Left renal pelvis (tissue), 4 donors: ENCODE results near the gene KCND3. TPM values are rescaled to one million over a fixed set of nuclear protein-coding genes. Genes with fewer than 3 reads are reported as not detected.

ENCODE experiments used
- DNase-seq, 4 donors: peaks; one replicate each; pipeline ENCODE4 v3.0.0-alpha.2; 2013; ENCODE audit warnings: low read depth in 4 of 4, low spot score in 3 of 4
- polyA plus RNA-seq, 4 donors: library from polyadenylated mRNA; unstranded; fragments of 120-200 nt; gene quantifications; one replicate each; pipeline ENCODE4 v1.2.1, GENCODE V29; 2013; ENCODE audit not compliant: insufficient read length in 4 of 4

KCND3 gene
- polyA plus RNA-seq, 4 donors = 1.4 to 3.5 (median 1.9) TPM

DNA sequence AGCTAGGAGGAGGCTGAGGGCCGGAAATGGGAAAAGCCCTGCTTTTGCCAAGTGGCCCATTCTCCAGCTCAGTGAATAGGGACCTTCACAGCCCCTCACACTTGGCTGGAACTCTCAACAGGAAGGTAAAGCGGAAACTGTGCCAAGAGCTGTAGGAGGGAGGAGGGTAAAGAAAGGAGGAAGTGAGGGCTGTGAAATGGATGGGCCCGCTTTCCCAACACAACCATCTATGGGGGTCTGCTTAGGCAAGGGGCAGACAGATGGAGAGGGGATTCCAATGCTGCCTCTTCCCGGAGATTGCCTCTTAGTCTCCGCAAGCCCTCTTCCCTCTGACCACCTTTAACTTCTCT lies 255.5 kb downstream of the KCND3 start:
- no peak for DNase-seq

DNA sequence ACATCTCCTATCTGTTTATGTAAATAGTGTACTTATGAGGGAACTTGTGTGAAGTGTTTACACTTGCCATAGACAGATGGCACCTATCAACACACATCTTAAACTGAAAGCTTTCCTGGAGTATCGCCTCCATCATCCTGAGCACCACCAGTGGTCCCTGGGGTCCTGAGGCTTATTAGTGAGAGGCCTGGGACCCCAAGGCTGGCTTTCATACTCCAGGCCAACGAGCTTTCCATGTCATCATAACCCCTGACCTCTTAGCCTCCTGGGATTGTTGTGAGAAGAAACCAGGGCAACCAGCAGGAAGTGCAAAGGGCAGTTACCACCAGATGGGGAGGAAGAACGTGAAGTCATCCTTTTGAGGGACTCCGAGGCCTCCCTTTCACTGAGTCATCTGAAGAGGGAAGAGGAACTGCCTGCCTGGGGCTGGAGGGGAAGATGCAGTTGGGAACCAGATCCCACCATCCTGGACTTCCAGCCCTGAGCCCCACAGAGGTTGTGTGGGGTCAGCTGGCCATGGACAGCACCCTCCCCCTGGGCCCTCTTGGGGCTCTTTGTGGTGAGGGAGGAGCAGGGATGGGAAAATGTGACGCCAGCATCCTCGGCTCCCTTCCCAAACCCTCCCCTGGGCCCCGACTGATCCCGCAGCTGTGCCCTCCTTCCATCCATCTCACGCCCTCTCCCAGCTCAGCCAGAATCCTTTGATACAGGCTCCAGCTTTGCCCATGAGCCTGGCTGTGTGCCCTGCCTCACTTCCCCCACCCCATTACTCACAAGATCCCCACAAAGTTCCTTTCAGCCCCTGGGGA lies 256.1 kb downstream of the KCND3 start:
- no peak for DNase-seq

DNA sequence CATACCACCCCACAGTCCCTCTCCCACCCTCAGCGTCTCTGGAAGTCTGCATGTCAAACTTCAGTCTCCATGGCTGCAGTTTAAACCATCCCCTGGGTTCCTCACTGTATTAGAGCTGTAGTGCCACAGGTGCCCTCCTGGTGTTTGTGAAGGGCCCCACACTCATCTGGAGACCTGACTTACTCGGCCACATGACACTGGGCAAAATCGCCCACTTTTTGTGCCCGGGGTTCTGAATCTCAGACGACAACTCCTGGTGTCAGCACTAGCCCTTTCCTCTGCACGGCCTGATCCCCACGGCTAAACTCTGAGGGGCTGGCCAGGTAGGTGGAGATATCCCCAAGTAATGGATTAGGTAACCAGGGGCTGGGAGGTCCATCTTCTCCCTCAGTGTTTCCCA lies 256.8 kb downstream of the KCND3 start:
- DNase-seq = no peak

DNA sequence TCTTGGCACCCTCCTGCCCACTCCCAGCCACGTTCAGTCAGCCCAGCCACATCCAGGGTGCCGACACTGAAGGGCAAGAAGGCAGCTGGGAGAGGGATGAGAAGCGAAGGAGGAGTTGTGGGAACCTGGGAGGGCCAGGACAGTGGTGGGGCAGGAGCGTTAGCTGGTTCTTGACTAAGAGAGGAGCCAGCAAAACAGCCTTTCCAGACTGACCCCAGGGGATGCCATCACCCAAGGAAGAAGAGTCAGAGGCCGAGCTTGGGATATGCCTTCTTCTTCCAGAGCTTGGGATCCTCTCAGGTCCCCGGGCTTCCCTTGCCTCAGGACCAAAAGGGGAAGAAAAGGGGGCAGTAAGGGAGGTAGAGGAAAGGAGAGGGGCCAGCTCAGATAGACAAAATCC lies 257.5 kb downstream of the KCND3 start:
- no peak for DNase-seq

DNA sequence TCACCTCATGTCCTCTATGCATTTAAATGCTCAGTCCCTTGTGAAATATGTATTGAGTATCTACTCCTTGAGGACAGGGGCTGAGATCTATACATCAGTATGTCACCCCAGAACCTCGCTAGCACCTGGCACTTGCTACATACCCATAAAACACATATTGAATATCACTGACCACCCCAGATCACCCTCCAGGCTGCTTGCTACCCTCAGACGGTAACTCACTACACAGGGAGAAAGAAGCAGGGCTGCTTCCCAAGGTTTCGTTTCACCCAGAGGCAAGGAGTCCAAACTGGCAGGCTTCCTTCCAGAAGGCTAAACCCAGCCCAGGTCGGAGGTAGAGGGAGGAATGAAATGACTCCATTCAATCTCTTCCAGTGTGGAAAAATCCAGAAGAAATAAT lies 258.8 kb downstream of the KCND3 start:
- DNase-seq = no peak

DNA sequence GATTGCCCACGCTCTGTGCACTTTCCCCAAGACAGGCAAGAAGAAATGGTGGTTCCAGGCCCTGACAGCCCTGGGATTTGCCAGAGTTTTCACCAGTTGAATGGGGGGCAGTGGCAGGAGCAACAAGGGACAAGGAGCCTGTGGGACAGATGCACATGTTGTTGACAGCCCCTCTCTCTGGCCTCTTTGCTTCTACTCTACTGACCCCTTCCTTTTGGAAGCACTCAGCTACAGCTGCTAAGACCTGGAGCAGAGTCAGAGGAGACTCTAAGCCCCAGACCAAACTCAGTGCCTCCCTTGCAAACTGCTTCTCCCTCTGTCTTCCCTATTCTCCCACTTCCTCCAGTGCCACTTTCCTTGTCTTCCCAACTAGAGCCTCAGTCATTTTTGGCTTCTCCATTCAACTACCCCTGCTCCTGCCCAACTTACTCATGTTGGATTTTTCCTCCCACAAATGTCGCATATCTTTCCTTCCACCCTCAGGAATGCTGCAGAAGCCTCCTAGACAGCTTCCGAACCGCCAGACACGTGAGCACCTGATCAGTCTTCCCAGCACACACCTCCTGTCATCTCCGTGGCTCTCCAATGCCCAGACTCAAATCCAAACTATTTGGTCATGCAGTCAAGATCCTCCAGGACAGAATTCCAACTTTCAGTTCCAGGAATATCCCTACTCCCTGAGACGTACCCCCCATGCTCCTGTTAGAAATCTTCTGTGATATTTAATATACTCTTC lies 259.4 kb downstream of the KCND3 start:
- DNase-seq = no peak

DNA sequence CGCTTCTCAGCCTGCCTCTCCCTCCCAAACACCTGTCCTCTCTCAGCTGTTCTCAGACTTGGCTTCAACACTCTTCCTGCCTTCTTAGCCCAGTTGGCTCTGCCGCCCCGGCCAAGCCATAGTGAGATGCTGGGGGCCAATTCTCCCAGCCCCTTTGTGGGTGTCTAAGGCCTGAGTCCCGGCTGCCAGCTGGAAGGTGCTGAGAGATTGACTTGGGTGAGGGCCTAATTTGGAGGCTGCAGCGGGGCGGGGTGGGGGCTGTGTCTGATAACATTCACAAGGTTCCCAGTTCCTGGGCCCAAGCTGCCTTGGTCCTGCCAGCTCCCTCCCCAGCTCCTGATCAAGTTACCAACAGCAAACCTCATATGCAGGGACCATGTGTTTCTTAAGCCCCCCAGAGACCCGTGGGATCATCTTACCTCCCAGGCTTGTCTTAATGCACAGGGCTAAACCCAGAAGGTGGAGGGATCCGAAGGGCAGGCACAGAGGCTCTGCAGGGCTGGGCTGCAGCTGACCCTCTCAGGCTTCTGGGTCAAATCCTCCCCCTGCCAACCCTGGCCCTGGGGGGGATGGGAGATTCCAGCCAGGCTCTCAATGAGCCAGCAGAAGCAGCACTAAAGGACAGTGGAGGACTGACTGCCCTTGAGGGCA lies 260.1 kb downstream of the KCND3 start:
- DNase-seq = no peak

DNA sequence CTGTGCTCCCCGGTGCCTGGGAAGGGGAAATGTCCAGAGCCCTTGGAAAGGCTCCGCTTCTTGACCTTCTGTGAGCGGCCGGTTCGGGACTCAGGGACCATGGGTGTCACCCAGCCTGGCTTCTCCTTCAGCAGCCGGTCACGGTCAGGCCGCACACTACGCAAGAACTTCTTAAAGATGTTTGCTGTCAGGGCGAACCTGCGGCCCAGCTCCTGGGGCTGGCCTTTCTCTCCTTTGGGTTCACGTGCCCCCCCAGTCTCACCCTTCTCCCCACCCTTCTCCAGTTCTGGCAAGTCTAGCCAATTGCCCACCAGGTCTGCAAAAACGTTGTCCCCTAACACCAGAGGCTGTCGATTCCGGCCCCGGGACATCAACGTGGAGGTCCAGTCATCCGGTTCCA lies 262.4 kb downstream of the KCND3 start:
- no peak for DNase-seq

DNA sequence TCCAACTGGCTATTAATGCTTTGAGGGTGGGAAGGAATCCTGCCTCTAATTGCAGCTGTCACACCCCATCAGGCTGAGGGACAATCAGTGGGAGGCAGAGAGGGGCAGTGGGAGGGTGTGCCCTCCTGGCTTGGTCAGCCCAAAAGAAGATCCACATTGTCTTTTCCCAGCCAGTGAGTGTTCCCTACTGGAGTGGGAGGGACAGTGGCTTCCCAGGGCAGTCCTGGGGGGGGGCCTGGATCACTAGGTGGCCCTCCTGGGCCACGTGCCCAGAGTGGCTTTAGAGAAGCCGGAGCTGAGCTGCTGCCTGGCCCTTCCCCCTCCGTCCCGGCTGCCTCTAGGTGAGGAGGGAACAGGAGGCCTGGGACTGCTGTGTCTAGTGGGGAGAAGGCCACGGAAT lies 264.3 kb downstream of the KCND3 start:
- DNase-seq = no peak

DNA sequence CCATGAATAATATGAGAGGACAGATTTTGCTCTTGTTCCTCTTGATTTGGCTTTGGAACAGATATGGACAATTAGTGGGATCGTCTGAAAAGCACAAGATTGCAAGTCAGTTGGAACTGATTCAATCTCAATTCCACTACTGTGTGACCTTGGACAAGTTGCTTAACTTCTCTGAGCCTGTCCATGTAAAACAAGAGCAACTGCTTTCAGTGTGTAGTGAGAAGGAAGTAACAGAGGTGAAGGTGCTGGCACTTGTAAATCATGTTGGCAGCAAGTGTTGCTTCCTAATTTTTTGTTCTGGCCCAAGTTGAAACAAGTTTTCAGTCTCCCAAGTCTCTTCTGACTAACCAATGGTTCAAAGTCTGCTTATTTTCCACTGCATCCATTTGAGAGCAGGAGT lies 265.6 kb downstream of the KCND3 start:
- no peak for DNase-seq

DNA sequence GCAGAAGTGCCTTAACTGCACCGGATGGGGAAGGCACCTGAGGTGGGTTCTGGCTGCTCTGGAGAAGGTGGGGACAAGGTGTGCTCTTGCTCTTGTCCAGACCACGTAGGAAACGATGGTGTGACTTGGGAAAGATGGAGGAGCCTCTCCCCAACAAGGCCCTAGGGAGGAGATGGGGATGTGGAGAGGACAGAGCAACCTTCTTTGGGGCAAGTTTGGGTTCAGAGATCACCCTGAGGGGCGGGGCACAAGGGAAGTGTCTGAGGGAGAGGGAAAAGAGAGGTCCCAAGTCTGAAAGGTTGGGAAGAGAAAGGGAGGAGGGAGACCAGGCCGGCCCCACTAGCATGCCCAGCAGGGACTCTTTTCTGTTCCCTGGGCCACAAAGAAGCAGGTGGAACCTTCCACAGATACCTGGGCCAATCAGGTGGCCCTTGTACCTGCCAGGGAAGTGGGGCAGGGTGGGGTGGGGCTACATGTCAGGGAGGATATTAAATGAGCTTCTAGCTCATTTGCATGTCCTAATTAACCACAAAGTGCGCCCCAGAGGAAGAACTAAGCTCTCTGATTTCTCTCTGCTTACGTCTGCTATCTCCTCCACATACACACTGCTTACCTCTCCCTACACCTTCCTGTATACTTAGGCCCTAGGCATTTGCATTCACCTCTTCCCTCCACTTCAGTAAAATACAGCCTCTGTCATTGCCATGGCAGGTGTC lies 266.2 kb downstream of the KCND3 start:
- DNase-seq = no peak

DNA sequence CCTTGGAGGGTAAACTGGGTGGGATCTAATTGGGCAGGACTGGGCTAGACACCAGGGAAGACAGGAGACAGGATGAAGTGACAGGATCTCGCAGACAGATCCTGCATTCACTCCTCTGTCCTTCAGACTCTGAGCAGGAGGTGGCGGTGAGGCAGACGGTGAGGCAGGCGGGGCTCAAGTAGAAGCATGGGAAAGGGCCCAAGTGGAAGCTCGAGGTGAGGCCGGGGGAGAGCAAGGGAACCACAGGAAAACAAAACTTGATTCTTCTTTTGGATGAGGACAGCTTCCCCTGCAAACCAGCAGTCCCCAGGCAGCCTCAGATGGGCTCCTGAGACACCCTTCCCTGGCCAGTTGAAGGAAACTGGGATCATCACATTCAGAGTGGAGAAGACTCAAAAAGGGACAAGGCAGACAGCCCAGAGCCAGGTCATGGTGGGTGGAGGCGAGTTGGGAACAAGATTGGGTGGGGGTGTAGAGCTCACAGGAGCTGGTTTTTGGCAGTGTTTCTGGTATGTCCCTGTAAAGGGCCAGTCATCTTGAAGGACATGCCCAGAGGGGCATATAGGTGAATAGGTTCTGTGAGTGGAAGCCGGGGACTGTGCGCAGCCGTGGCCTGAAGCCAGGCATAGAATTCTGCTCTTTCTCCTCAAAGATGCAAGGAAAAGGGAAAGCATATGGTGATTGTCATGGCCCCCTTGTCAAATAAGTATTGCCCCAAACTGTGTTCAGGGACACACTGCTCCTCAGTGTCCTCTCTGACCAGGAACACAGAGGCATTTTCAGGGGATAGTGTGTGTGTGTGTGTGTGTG lies 268.3 kb downstream of the KCND3 start:
- DNase-seq = no peak

Other genes starting within 250 kb of the KCND3 start
- 10 to 100 TPM; 16.1 to 25.8 (median 21.1) TPM for gene DDX20, start 233.8 kb downstream of the KCND3 start, polyA plus RNA-seq